ENCODE data around the gene NUP210L. TPM values are rescaled to one million over a fixed set of nuclear protein-coding genes. Genes with fewer than 3 reads are reported as not detected.

NUP210L gene
- total and polyA plus RNA-seq, 2 of the 13 experiments (the other 11 are each of a cell fraction or from before 2014, with no cell fraction given) = not detected

DNA sequence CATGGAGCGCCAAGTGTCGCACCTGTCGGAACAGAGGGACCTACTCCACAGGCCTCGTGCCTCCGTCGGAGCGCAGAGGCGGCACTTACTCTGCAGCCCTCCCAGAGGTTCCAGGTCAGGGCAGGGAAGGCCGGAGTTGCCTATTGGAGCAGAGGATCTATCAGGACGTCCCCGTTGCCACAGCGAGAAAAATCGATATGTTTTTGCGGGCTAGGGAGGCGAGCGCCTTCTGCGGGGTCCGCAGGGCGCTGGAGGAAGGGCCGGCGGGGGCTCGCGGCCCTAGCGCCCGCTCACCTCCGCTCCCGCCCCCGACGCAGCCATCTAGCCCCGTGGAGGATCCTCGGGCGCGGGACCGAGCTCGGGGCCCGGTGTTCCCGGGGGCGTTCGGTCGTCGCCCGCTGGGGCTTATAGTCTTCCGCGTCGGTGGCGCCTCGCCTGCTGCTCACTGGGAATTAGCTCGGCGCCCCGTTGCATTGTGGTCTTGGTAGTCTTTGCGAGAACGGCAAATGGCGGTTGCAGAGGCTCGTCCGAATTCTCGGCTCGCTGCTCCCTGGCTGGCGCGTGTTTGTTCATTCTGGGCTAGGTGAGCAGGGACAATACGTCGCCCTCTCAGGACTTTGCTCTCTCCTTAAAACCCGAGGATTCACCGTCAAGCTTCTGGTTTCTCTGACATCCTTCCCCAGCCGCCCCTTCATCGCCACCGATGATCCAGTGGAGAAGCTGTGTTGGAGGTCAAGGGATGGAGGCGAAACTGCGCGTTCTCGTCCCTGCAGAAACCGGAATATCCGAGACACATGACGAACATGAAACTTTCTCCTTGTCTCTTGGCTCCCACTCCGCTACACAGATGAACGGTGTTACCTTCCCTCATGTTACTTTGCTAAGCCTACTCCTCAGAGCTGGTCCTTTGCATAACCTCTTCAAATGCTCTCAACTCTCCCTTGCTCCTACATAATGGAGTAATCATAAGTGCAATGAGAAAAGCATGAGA, 177.3 kb downstream of the NUP210L start, which contains the start of gene JTB (continued):
- TF ChIP-seq, protein P1, sequence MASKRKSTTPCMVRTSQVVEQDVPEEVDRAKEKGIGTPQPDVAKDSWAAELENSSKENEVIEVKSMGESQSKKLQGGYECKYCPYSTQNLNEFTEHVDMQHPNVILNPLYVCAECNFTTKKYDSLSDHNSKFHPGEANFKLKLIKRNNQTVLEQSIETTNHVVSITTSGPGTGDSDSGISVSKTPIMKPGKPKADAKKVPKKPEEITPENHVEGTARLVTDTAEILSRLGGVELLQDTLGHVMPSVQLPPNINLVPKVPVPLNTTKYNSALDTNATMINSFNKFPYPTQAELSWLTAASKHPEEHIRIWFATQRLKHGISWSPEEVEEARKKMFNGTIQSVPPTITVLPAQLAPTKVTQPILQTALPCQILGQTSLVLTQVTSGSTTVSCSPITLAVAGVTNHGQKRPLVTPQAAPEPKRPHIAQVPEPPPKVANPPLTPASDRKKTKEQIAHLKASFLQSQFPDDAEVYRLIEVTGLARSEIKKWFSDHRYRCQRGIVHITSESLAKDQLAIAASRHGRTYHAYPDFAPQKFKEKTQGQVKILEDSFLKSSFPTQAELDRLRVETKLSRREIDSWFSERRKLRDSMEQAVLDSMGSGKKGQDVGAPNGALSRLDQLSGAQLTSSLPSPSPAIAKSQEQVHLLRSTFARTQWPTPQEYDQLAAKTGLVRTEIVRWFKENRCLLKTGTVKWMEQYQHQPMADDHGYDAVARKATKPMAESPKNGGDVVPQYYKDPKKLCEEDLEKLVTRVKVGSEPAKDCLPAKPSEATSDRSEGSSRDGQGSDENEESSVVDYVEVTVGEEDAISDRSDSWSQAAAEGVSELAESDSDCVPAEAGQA (IDR thresholded peaks at IDR 0.05; ENCODE audit: low read depth) = peak; percentile 70; the same call in 1 of the 2 replicates
- TF ChIP-seq, protein P1 (CRISPR knock-in tag; IDR thresholded peaks at IDR 0.05; ENCODE audit: borderline replicate concordance) = no peak
- TF ChIP-seq TAF1 (CRISPR knock-in tag; IDR thresholded peaks at IDR 0.05) (peak; percentile 88), ELK4 (CRISPR knock-in tag; IDR thresholded peaks at IDR 0.05; ENCODE audit: borderline replicate concordance) (no peak), ZNF10 (CRISPR knock-in tag; IDR thresholded peaks at IDR 0.05; ENCODE audit: borderline replicate concordance, low read depth) (no peak), ZSCAN25 (CRISPR knock-in tag; IDR thresholded peaks at IDR 0.05) (no peak; the same call in 1 of the 2 replicates), ZNF570 (CRISPR knock-in tag; IDR thresholded peaks at IDR 0.05; ENCODE audit: borderline replicate concordance) (no peak), ZKSCAN8 (CRISPR knock-in tag; IDR thresholded peaks at IDR 0.05; ENCODE audit: borderline replicate concordance) (peak; percentile 17), CEBPG (CRISPR knock-in tag; IDR thresholded peaks at IDR 0.05) (peak; percentile 13), KDM1A (CRISPR knock-in tag; IDR thresholded peaks at IDR 0.05) (no peak), SMAD9 (CRISPR knock-in tag; IDR thresholded peaks at IDR 0.05) (0 out of 2 replicates have a peak, but pooled peaks have one; percentile 20), ZNF17 (CRISPR knock-in tag; IDR thresholded peaks at IDR 0.05) (peak; percentile 25; the same call in 1 of the 2 replicates), POLR2G (IDR thresholded peaks at IDR 0.05; ENCODE audit: low read depth, low read length) (peak; percentile 94), ZNF572 (CRISPR knock-in tag; IDR thresholded peaks at IDR 0.05) (no peak), SMAD1 (CRISPR knock-in tag; IDR thresholded peaks at IDR 0.05; ENCODE audit: borderline replicate concordance, low read depth) (peak; percentile 81; the same call in 1 of the 2 replicates), ZNF232 (CRISPR knock-in tag; IDR thresholded peaks at IDR 0.05; ENCODE audit: borderline replicate concordance) (no peak)
- TF ChIP-seq, protein P2, sequence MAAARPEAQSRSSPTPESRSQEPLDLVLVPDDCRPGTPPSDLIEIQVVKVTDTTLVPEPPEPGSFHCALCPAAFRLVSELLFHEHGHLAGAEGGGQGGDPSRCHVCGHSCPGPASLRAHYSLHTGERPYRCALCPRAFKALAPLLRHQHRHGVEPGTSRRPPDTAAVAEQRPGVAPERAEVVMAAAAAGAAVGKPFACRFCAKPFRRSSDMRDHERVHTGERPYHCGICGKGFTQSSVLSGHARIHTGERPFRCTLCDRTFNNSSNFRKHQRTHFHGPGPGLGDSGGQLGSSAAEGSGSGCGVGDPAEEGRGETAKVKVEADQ (CRISPR knock-in tag; IDR thresholded peaks at IDR 0.05; ENCODE audit: borderline replicate concordance) = no peak; the same call in 1 of the 2 replicates
- TF ChIP-seq, protein P3, sequence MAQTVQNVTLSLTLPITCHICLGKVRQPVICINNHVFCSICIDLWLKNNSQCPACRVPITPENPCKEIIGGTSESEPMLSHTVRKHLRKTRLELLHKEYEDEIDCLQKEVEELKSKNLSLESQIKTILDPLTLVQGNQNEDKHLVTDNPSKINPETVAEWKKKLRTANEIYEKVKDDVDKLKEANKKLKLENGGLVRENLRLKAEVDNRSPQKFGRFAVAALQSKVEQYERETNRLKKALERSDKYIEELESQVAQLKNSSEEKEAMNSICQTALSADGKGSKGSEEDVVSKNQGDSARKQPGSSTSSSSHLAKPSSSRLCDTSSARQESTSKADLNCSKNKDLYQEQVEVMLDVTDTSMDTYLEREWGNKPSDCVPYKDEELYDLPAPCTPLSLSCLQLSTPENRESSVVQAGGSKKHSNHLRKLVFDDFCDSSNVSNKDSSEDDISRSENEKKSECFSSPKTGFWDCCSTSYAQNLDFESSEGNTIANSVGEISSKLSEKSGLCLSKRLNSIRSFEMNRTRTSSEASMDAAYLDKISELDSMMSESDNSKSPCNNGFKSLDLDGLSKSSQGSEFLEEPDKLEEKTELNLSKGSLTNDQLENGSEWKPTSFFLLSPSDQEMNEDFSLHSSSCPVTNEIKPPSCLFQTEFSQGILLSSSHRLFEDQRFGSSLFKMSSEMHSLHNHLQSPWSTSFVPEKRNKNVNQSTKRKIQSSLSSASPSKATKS (CRISPR knock-in tag; IDR thresholded peaks at IDR 0.05) = no peak

Data from HepG2 (cell line).